ENCODE measurements around the gene NR3C2.

The NR3C2 gene

DNA sequence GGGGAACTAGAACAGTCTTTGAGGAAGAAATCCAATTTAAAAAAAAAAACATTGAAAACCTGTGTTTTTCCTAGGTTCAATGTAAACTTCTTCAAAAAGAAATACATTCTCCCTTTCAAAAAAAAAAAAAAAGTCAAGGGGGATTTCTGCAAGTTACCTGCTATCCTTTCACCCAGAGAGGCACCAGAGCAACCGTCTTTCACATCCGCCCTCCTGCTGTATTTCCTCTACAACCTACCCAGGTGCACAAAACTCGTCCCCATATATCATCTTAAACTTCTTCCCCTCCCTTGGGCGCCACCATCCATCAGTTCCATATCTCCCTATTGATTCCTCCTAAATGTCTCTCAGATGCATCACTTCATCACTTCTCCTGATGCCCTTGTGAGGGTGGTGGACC, 74.5 kb downstream of the NR3C2 start:
- no peak for TF ChIP-seq EZH2 (IDR thresholded peaks at IDR 0.05; ENCODE audit: borderline replicate concordance, low read length)
- TF ChIP-seq, protein P1, sequence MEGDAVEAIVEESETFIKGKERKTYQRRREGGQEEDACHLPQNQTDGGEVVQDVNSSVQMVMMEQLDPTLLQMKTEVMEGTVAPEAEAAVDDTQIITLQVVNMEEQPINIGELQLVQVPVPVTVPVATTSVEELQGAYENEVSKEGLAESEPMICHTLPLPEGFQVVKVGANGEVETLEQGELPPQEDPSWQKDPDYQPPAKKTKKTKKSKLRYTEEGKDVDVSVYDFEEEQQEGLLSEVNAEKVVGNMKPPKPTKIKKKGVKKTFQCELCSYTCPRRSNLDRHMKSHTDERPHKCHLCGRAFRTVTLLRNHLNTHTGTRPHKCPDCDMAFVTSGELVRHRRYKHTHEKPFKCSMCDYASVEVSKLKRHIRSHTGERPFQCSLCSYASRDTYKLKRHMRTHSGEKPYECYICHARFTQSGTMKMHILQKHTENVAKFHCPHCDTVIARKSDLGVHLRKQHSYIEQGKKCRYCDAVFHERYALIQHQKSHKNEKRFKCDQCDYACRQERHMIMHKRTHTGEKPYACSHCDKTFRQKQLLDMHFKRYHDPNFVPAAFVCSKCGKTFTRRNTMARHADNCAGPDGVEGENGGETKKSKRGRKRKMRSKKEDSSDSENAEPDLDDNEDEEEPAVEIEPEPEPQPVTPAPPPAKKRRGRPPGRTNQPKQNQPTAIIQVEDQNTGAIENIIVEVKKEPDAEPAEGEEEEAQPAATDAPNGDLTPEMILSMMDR (IDR thresholded peaks at IDR 0.05; ENCODE audit: low read length), result no peak
- Histone ChIP-seq H3K27me3 (ENCODE audit: insufficient read depth, low read length) (no peaks in the 10 kb centered on the region), H3K79me2 (ENCODE audit: insufficient read depth, low read length) (no peaks in the 10 kb centered on the region), H3K4me2 (ENCODE audit: low read length) (peak overlapping the region; percentile 38; the same call in 1 of the 2 replicates), H2AFZ (ENCODE audit: low read length) (no peak overlapping the region), H3F3A (ENCODE audit: insufficient read depth, low read length) (no peaks in the 10 kb centered on the region), H4K20me1 (ENCODE audit: insufficient read depth, low read length) (no peaks in the 10 kb centered on the region), H3K27ac (ENCODE audit: low read depth, low read length, poor library complexity, severe bottlenecking) (peak overlapping the region; percentile 76), H3K9ac (ENCODE audit: low read length) (no peak overlapping the region), H3K4me1 (ENCODE audit: insufficient read depth, low read length, severe bottlenecking) (peaks cover 42% of the 10 kb centered on the region), H3K9me3 (ENCODE audit: low read length) (no peaks in the 10 kb centered on the region), H3K4me3 (ENCODE audit: low read depth, low read length, poor library complexity, severe bottlenecking) (peak overlapping the region; percentile 18), H3K36me3 (ENCODE audit: insufficient read depth, low read length) (no peaks in the 10 kb centered on the region), H3K9me2 (ENCODE audit: low read depth, low read length) (no peaks in the 10 kb centered on the region)

- Histone ChIP-seq H3K9ac (ENCODE audit: low read length) (no peak overlapping the region), H2AFZ (ENCODE audit: low read length) (no peak overlapping the region), H3K9me3 (ENCODE audit: low read length) (no peaks in the 10 kb centered on the region), H3K4me2 (ENCODE audit: low read length) (no peak overlapping the region), H3F3A (ENCODE audit: insufficient read depth, low read length) (no peaks in the 10 kb centered on the region), H3K9me2 (ENCODE audit: low read depth, low read length) (no peaks in the 10 kb centered on the region), H3K79me2 (ENCODE audit: insufficient read depth, low read length) (no peaks in the 10 kb centered on the region), H3K4me1 (ENCODE audit: insufficient read depth, low read length, severe bottlenecking) (peaks cover 42% of the 10 kb centered on the region), H3K27ac (ENCODE audit: low read depth, low read length, poor library complexity, severe bottlenecking) (peak overlapping the region; percentile 44), H3K4me3 (ENCODE audit: low read depth, low read length, poor library complexity, severe bottlenecking) (no peak overlapping the region), H3K27me3 (ENCODE audit: insufficient read depth, low read length) (no peaks in the 10 kb centered on the region), H3K36me3 (ENCODE audit: insufficient read depth, low read length) (no peaks in the 10 kb centered on the region), H4K20me1 (ENCODE audit: insufficient read depth, low read length) (no peaks in the 10 kb centered on the region)
- no peak for TF ChIP-seq EZH2 (IDR thresholded peaks at IDR 0.05; ENCODE audit: borderline replicate concordance, low read length)
- TF ChIP-seq, protein P1 (IDR thresholded peaks at IDR 0.05; ENCODE audit: low read length), result no peak
Observed at GRCh38 chr4:148366251-148366650, 76.0 kb downstream of the NR3C2 start.

DNA sequence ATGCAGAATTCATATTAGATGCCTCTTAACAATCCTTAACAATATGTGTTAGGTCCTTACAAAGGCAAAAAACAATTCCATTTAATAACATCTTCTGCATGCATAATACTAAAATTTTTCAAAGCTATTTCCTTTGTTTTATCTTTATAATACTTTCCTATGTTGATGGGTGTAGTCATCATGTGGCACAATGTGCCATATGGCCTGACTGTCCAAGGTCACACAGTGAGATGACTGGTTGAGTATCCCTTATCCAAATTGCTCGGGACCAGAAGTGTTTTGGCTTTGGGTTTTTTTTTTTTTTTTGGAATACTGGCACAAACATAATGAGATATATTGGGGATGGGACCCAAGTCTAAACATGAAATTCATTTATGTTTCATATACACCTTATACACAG, 77.7 kb downstream of the NR3C2 start:
- no peak overlapping the region for H3K4me3 ChIP-seq (ENCODE audit: low read depth, low read length, poor library complexity, severe bottlenecking)
- no peaks in the 10 kb centered on the region for H3K9me2 ChIP-seq (ENCODE audit: low read depth, low read length)

More for the DNA sequence above, 77.7 kb downstream of the NR3C2 start:
- H3K27ac ChIP-seq (ENCODE audit: low read depth, low read length, poor library complexity, severe bottlenecking), result no peak overlapping the region
- peaks cover 42% of the 10 kb centered on the region for H3K4me1 ChIP-seq (ENCODE audit: insufficient read depth, low read length, severe bottlenecking)
- no peak overlapping the region for H3K9ac ChIP-seq (ENCODE audit: low read length)
- H3K36me3 ChIP-seq (ENCODE audit: insufficient read depth, low read length), result no peaks in the 10 kb centered on the region
- H3K9me3 ChIP-seq (ENCODE audit: low read length), result no peaks in the 10 kb centered on the region
- no peaks in the 10 kb centered on the region for H3K79me2 ChIP-seq (ENCODE audit: insufficient read depth, low read length)
- no peak for TF ChIP-seq EZH2 (IDR thresholded peaks at IDR 0.05; ENCODE audit: borderline replicate concordance, low read length)
- TF ChIP-seq, protein P1 (IDR thresholded peaks at IDR 0.05; ENCODE audit: low read length), result no peak
- H4K20me1 ChIP-seq (ENCODE audit: insufficient read depth, low read length), result no peaks in the 10 kb centered on the region
- no peak overlapping the region for H2AFZ ChIP-seq (ENCODE audit: low read length)
- H3K4me2 ChIP-seq (ENCODE audit: low read length), result no peak overlapping the region
- H3F3A ChIP-seq (ENCODE audit: insufficient read depth, low read length), result no peaks in the 10 kb centered on the region
- no peaks in the 10 kb centered on the region for H3K27me3 ChIP-seq (ENCODE audit: insufficient read depth, low read length)

All from OCI-LY1 (cell line).